NCI-H82 treated with DMSO at 0.1 percent for 48 hours (cell line): Measurements from ENCODE around the gene ANKRD16.

ENCODE experiments used
- DNase-seq: peaks from one replicate; lab custom pipeline; 2025; ENCODE audit not compliant: unreplicated experiment; lab: John Stamatoyannopoulos, UW

ANKRD16 gene

GRCh38 chr10:5904227-5904626 lies 14.5 kb upstream of the ANKRD16 start:
- no peak for DNase-seq

- no peak for DNase-seq
These were observed 13.9 kb upstream of the ANKRD16 start for GRCh38 chr10:5903563-5903962.

- DNase-seq, result no peak
These were observed 13.0 kb upstream of the ANKRD16 start for GRCh38 chr10:5902511-5903274.

- no peak for DNase-seq
These were observed 10.6 kb upstream of the ANKRD16 start for GRCh38 chr10:5900247-5900646.

GRCh38 chr10:5898163-5898562 lies 8.5 kb upstream of the ANKRD16 start:
- no peak for DNase-seq

- DNase-seq, result no peak
These were observed 7.8 kb upstream of the ANKRD16 start for GRCh38 chr10:5897504-5897903.

- DNase-seq, result no peak
These were observed 7.3 kb upstream of the ANKRD16 start for GRCh38 chr10:5897053-5897340.

GRCh38 chr10:5896208-5897052 lies 6.7 kb upstream of the ANKRD16 start:
- DNase-seq, result no peak

GRCh38 chr10:5895804-5896203 lies 6.1 kb upstream of the ANKRD16 start:
- DNase-seq, result no peak

- no peak for DNase-seq
These were observed 5.7 kb upstream of the ANKRD16 start for GRCh38 chr10:5895365-5895764.

- DNase-seq, result no peak
These were observed 5.2 kb upstream of the ANKRD16 start for GRCh38 chr10:5894873-5895272.

- DNase-seq, result no peak
These were observed 4.7 kb upstream of the ANKRD16 start for GRCh38 chr10:5894403-5894802.

- DNase-seq, result no peak
These were observed 3.6 kb upstream of the ANKRD16 start for GRCh38 chr10:5893321-5893720.

- no peak for DNase-seq
These were observed 2.3 kb upstream of the ANKRD16 start for GRCh38 chr10:5892007-5892406.

GRCh38 chr10:5891009-5891408 lies 1.3 kb upstream of the ANKRD16 start:
- DNase-seq, result no peak

- DNase-seq, result no peak
These were observed 791 bp upstream of the ANKRD16 start for GRCh38 chr10:5890452-5890915.

GRCh38 chr10:5888843-5889623 lies 660 bp downstream of the ANKRD16 start:
- no peak for DNase-seq

- DNase-seq, result no peak
These were observed 1.3 kb downstream of the ANKRD16 start for GRCh38 chr10:5888351-5888750.

GRCh38 chr10:5887641-5888040 lies 2.1 kb downstream of the ANKRD16 start:
- DNase-seq, result no peak

- DNase-seq, result no peak
These were observed 2.7 kb downstream of the ANKRD16 start for GRCh38 chr10:5887029-5887428.

GRCh38 chr10:5885619-5886018 lies 4.1 kb downstream of the ANKRD16 start:
- DNase-seq, result no peak

- no peak for DNase-seq
These were observed 6.7 kb downstream of the ANKRD16 start for GRCh38 chr10:5882961-5883360.
